Measurements from ENCODE around the gene DNHD1.

The DNHD1 gene

DNA sequence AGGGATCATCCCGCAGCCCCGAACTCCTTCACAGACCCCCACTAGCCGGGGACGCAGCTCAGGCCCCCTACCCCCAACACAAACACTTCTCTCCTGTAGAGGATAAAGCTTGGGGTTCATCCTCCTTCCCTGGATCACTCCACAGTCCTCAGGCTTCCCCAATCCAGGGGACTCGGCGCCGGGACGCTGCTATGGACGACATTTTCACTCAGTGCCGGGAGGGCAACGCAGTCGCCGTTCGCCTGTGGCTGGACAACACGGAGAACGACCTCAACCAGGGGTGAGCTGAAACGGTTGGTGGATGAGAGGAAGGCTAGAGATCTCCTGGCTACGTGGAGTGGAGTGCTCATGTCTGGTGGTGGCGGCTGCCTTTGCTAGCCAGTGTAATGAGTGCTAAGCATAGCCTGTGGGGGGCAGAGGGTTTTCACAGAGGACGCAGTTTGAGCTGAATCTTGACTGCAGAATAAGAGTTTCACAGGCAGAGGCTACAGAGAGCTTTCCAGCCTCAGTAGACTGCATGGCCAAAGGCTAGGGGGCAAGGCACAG is 107.1 kb downstream of the DNHD1 start:
- peak overlapping the region; percentile 88 to 97 for H3K4me3 ChIP-seq (replicated peaks in 1 of 2; ENCODE audit: low read depth in 2 of 2, low read length in 2 of 2)
- peak; percentile 66 to 78 for DNase-seq (ENCODE audit: low read depth in 2 of 2)
- peak; percentile 33 for TF ChIP-seq CTCF (IDR thresholded peaks at IDR 0.05; ENCODE audit: low read depth, low read length)

GRCh38 chr11:6604790-6605189 is 107.7 kb downstream of the DNHD1 start:
- TF ChIP-seq CTCF (IDR thresholded peaks at IDR 0.05; ENCODE audit: low read depth, low read length) = no peak
- H3K4me3 ChIP-seq (replicated peaks in 1 of 2; ENCODE audit: low read depth in 2 of 2, low read length in 2 of 2) = peak overlapping the region; percentile 88 to 97
- DNase-seq (ENCODE audit: low read depth in 2 of 2) = no peak

- DNase-seq (ENCODE audit: low read depth in 2 of 2) = peak; percentile 94 to 95
- peak overlapping the region in 1 of 2 donors; percentile 97 for H3K4me3 ChIP-seq (replicated peaks in 1 of 2; ENCODE audit: low read depth in 2 of 2, low read length in 2 of 2)
- TF ChIP-seq CTCF (IDR thresholded peaks at IDR 0.05; ENCODE audit: low read depth, low read length) = no peak
Measured at GRCh38 chr11:6606471-6607189, 109.5 kb downstream of the DNHD1 start.

- no peak overlapping the region for H3K4me3 ChIP-seq (replicated peaks in 1 of 2; ENCODE audit: low read depth in 2 of 2, low read length in 2 of 2)
- no peak for DNase-seq (ENCODE audit: low read depth in 2 of 2)
- TF ChIP-seq CTCF (IDR thresholded peaks at IDR 0.05; ENCODE audit: low read depth, low read length) = no peak
Measured at GRCh38 chr11:6607190-6607795, 110.2 kb downstream of the DNHD1 start.

GRCh38 chr11:6608011-6608410 is 110.9 kb downstream of the DNHD1 start:
- no peak for TF ChIP-seq CTCF (IDR thresholded peaks at IDR 0.05; ENCODE audit: low read depth, low read length)
- no peak overlapping the region for H3K4me3 ChIP-seq (replicated peaks in 1 of 2; ENCODE audit: low read depth in 2 of 2, low read length in 2 of 2)
- DNase-seq (ENCODE audit: low read depth in 2 of 2) = no peak

DNA sequence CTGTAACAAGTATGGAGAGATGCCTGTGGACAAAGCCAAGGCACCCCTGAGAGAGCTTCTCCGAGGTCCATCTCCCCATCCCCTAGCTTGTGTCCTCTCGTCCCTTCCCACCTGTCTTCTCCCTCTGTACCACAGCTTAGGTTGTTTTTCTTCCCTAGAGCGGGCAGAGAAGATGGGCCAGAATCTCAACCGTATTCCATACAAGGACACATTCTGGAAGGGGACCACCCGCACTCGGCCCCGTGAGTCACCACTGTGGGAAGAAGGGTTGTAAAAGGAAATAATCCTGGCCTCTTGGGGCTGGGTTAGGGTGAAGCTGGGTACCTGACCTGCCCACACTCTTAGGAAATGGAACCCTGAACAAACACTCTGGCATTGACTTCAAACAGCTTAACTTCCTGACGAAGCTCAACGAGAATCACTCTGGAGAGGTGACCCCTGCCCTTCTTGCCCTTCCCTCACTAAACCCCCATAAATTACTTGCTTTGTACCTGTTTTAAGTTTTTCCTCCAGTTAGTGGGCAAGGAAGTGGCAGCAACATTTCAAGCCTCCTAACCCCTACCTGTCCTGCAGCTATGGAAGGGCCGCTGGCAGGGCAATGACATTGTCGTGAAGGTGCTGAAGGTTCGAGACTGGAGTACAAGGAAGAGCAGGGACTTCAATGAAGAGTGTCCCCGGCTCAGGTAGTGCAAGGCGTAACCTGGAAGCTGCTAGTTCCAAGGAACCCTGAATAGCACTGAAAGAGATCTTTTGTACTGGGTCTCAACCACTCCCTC is 111.8 kb downstream of the DNHD1 start:
- no peak for TF ChIP-seq CTCF (IDR thresholded peaks at IDR 0.05; ENCODE audit: low read depth, low read length)
- H3K4me3 ChIP-seq (replicated peaks in 1 of 2; ENCODE audit: low read depth in 2 of 2, low read length in 2 of 2) = no peak overlapping the region
- no peak for DNase-seq (ENCODE audit: low read depth in 2 of 2)

All from cardiac fibroblast (primary cell).